ENCODE data around the gene IL1RL1.

GRCh38 chr2:102365763-102366162, 54.4 kb downstream of the IL1RL1 start:
- TF ChIP-seq CTCF (IDR thresholded peaks at IDR 0.05; ENCODE audit: low read depth, low read length), result no peak
- TF ChIP-seq POLR2A (IDR thresholded peaks at IDR 0.05; ENCODE audit: extremely low read depth, insufficient read length), result no peak
